ENCODE results near the gene ZNF213.

ZNF213 gene

GRCh38 chr16:3135126-3135715 is 392 bp downstream of the ZNF213 start:
- peak overlapping the region; percentile 65 for H4K8ac ChIP-seq (ENCODE audit: low read length)
- no peak overlapping the region for H2AK5ac ChIP-seq (ENCODE audit: low read length, severe bottlenecking)
- WGBS: under 1% methylated on average over 36 of the region's 43 CpGs

GRCh38 chr16:3137267-3137666 is 2.4 kb downstream of the ZNF213 start:
- Histone ChIP-seq H3K23ac (ENCODE audit: low read length in 2 of 2) (no peak overlapping the region), H4K8ac (ENCODE audit: low read length) (no peak overlapping the region), H4K91ac (ENCODE audit: low read length) (no peak overlapping the region), H2BK120ac (ENCODE audit: low read depth, low read length) (no peak overlapping the region), H3K27ac (ENCODE audit: low read length, poor library complexity, severe bottlenecking) (no peak overlapping the region), H3K18ac (ENCODE audit: low read depth in 1 of 2, low read length in 2 of 2) (no peak overlapping the region), H3K4me1 (ENCODE audit: control insufficient read depth, insufficient read depth, low read depth, low read length) (peaks cover 9% of the 10 kb centered on the region), H2BK12ac (ENCODE audit: low read length in 2 of 2) (no peak overlapping the region), H2BK15ac (ENCODE audit: low read depth, poor library complexity, severe bottlenecking) (peak overlapping the region; percentile 57), H2AFZ (ENCODE audit: low read depth, low read length) (no peak overlapping the region), H3K4me3 (ENCODE audit: insufficient read depth in 1 of 2, low read depth in 1 of 2, low read length in 2 of 2) (no peak overlapping the region), H3K79me1 (replicated peaks; ENCODE audit: low read length, poor library complexity, severe bottlenecking) (peaks cover 14% of the 10 kb centered on the region), H2BK5ac (ENCODE audit: low read depth, low read length, poor library complexity, severe bottlenecking) (no peak overlapping the region), H3K9me3 (ENCODE audit: control insufficient read depth, low read length) (no peaks in the 10 kb centered on the region), H2AK5ac (ENCODE audit: low read length, severe bottlenecking) (peak overlapping the region; percentile 11), H3K14ac (ENCODE audit: low read length in 2 of 2) (no peak overlapping the region), H3K4me2 (ENCODE audit: low read length, poor library complexity, severe bottlenecking) (no peak overlapping the region), H3K4ac (ENCODE audit: low read depth in 1 of 2, low read length in 2 of 2) (no peak overlapping the region), H3K36me3 (ENCODE audit: control insufficient read depth in 1 of 2, insufficient read depth in 2 of 2, low read depth in 1 of 2, low read length in 2 of 2) (peaks cover 38 to 43% of the 10 kb centered on the region in 2 experiments), H3K9ac (ENCODE audit: low read length) (peak overlapping the region; percentile 26), H3K27me3 (ENCODE audit: control insufficient read depth in 1 of 2, insufficient read depth in 1 of 2, low read length in 2 of 2) (no peaks in the 10 kb centered on the region)
- DNase-seq: no peak
- WGBS: 97% methylated on average over 13 of the region's 13 CpGs

More at GRCh38 chr16:3135126-3135715, 392 bp downstream of the ZNF213 start:
- Histone ChIP-seq H3K27me3 (ENCODE audit: control insufficient read depth in 1 of 2, insufficient read depth in 1 of 2, low read length in 2 of 2) (no peaks in the 10 kb centered on the region), H3K36me3 (ENCODE audit: control insufficient read depth in 1 of 2, insufficient read depth in 2 of 2, low read depth in 1 of 2, low read length in 2 of 2) (peaks cover 35 to 37% of the 10 kb centered on the region in 2 experiments), H4K91ac (ENCODE audit: low read length) (peak overlapping the region; percentile 92), H3K4ac (ENCODE audit: low read depth in 1 of 2, low read length in 2 of 2) (peak overlapping the region; percentile 57 to 95), H3K14ac (ENCODE audit: low read length in 2 of 2) (peak overlapping the region in 1 of 2 experiments; percentile 56), H3K23ac (ENCODE audit: low read length in 2 of 2) (no peak overlapping the region), H2BK120ac (ENCODE audit: low read depth, low read length) (peak overlapping the region; percentile 24), H3K27ac (ENCODE audit: low read length, poor library complexity, severe bottlenecking) (peak overlapping the region; percentile 36), H3K79me1 (replicated peaks; ENCODE audit: low read length, poor library complexity, severe bottlenecking) (peaks cover 14% of the 10 kb centered on the region), H3K4me1 (ENCODE audit: control insufficient read depth, insufficient read depth, low read depth, low read length) (peaks cover 9% of the 10 kb centered on the region), H2BK15ac (ENCODE audit: low read depth, poor library complexity, severe bottlenecking) (no peak overlapping the region), H2BK12ac (ENCODE audit: low read length in 2 of 2) (peak overlapping the region in 1 of 2 experiments; percentile 24), H2AFZ (ENCODE audit: low read depth, low read length) (peak overlapping the region; percentile 96), H3K9me3 (ENCODE audit: control insufficient read depth, low read length) (no peaks in the 10 kb centered on the region), H3K18ac (ENCODE audit: low read depth in 1 of 2, low read length in 2 of 2) (peak overlapping the region; percentile 79 to 96), H3K9ac (ENCODE audit: low read length) (peak overlapping the region; percentile 94), H3K4me2 (ENCODE audit: low read length, poor library complexity, severe bottlenecking) (peak overlapping the region; percentile 83), H3K4me3 (ENCODE audit: insufficient read depth in 1 of 2, low read depth in 1 of 2, low read length in 2 of 2) (peak overlapping the region; percentile 91 to 100), H2BK5ac (ENCODE audit: low read depth, low read length, poor library complexity, severe bottlenecking) (no peak overlapping the region)
- no peak for DNase-seq

- Histone ChIP-seq H4K91ac (ENCODE audit: low read length) (no peak overlapping the region), H3K79me1 (replicated peaks; ENCODE audit: low read length, poor library complexity, severe bottlenecking) (peaks cover 14% of the 10 kb centered on the region), H2BK12ac (ENCODE audit: low read length in 2 of 2) (no peak overlapping the region), H2BK15ac (ENCODE audit: low read depth, poor library complexity, severe bottlenecking) (no peak overlapping the region), H3K36me3 (ENCODE audit: control insufficient read depth in 1 of 2, insufficient read depth in 2 of 2, low read depth in 1 of 2, low read length in 2 of 2) (peaks cover 40 to 54% of the 10 kb centered on the region in 2 experiments), H3K4ac (ENCODE audit: low read depth in 1 of 2, low read length in 2 of 2) (no peak overlapping the region), H2AK5ac (ENCODE audit: low read length, severe bottlenecking) (no peak overlapping the region), H4K8ac (ENCODE audit: low read length) (no peak overlapping the region), H3K23ac (ENCODE audit: low read length in 2 of 2) (no peak overlapping the region), H3K4me3 (ENCODE audit: insufficient read depth in 1 of 2, low read depth in 1 of 2, low read length in 2 of 2) (no peak overlapping the region), H3K9ac (ENCODE audit: low read length) (no peak overlapping the region), H3K9me3 (ENCODE audit: control insufficient read depth, low read length) (no peaks in the 10 kb centered on the region), H3K14ac (ENCODE audit: low read length in 2 of 2) (no peak overlapping the region), H2BK120ac (ENCODE audit: low read depth, low read length) (no peak overlapping the region), H3K18ac (ENCODE audit: low read depth in 1 of 2, low read length in 2 of 2) (no peak overlapping the region), H3K4me1 (ENCODE audit: control insufficient read depth, insufficient read depth, low read depth, low read length) (peaks cover 11% of the 10 kb centered on the region), H3K4me2 (ENCODE audit: low read length, poor library complexity, severe bottlenecking) (no peak overlapping the region), H3K27me3 (ENCODE audit: control insufficient read depth in 1 of 2, insufficient read depth in 1 of 2, low read length in 2 of 2) (no peaks in the 10 kb centered on the region), H3K27ac (ENCODE audit: low read length, poor library complexity, severe bottlenecking) (no peak overlapping the region), H2AFZ (ENCODE audit: low read depth, low read length) (no peak overlapping the region), H2BK5ac (ENCODE audit: low read depth, low read length, poor library complexity, severe bottlenecking) (no peak overlapping the region)
- 94% methylated on average over 21 of the region's 21 CpGs for WGBS
- DNase-seq: no peak
Measured at GRCh38 chr16:3138342-3138741, 3.5 kb downstream of the ZNF213 start.

GRCh38 chr16:3138823-3139426 is 4.1 kb downstream of the ZNF213 start:
- DNase-seq: no peak
- no peak overlapping the region for H3K4me2 ChIP-seq (ENCODE audit: low read length, poor library complexity, severe bottlenecking)
- no peak overlapping the region for H3K23ac ChIP-seq (ENCODE audit: low read length in 2 of 2)
- H2BK15ac ChIP-seq (ENCODE audit: low read depth, poor library complexity, severe bottlenecking): no peak overlapping the region
- H3K27ac ChIP-seq (ENCODE audit: low read length, poor library complexity, severe bottlenecking): no peak overlapping the region
- no peaks in the 10 kb centered on the region for H3K9me3 ChIP-seq (ENCODE audit: control insufficient read depth, low read length)
- no peak overlapping the region for H4K8ac ChIP-seq (ENCODE audit: low read length)
- no peak overlapping the region for H2BK5ac ChIP-seq (ENCODE audit: low read depth, low read length, poor library complexity, severe bottlenecking)
- no peaks in the 10 kb centered on the region for H3K27me3 ChIP-seq (ENCODE audit: control insufficient read depth in 1 of 2, insufficient read depth in 1 of 2, low read length in 2 of 2)
- WGBS: 91% methylated on average over 14 of the region's 14 CpGs
- H4K91ac ChIP-seq (ENCODE audit: low read length): no peak overlapping the region
- no peak overlapping the region for H3K4me3 ChIP-seq (ENCODE audit: insufficient read depth in 1 of 2, low read depth in 1 of 2, low read length in 2 of 2)
- H3K36me3 ChIP-seq (ENCODE audit: control insufficient read depth in 1 of 2, insufficient read depth in 2 of 2, low read depth in 1 of 2, low read length in 2 of 2): peaks cover 40 to 56% of the 10 kb centered on the region in 2 experiments
- no peak overlapping the region for H3K4ac ChIP-seq (ENCODE audit: low read depth in 1 of 2, low read length in 2 of 2)
- no peak overlapping the region for H2AFZ ChIP-seq (ENCODE audit: low read depth, low read length)
- no peak overlapping the region for H2BK12ac ChIP-seq (ENCODE audit: low read length in 2 of 2)
- H2BK120ac ChIP-seq (ENCODE audit: low read depth, low read length): no peak overlapping the region
- no peak overlapping the region for H3K18ac ChIP-seq (ENCODE audit: low read depth in 1 of 2, low read length in 2 of 2)
- H3K9ac ChIP-seq (ENCODE audit: low read length): peak overlapping the region; percentile 22
- no peak overlapping the region for H3K14ac ChIP-seq (ENCODE audit: low read length in 2 of 2)
- H2AK5ac ChIP-seq (ENCODE audit: low read length, severe bottlenecking): no peak overlapping the region
- H3K79me1 ChIP-seq (replicated peaks; ENCODE audit: low read length, poor library complexity, severe bottlenecking): peaks cover 14% of the 10 kb centered on the region
- peaks cover 13% of the 10 kb centered on the region for H3K4me1 ChIP-seq (ENCODE audit: control insufficient read depth, insufficient read depth, low read depth, low read length)

All from mesenchymal stem cell (in vitro differentiated cells and primary cell).